Loucy (cell line): Measurements from ENCODE around the gene AKNA.

Experiments used
- H2AFZ ChIP-seq: fragments of 200-600 bp; sonication (generic); 2 replicates; pipeline ENCODE4 v1.6.0; 2016; ENCODE audit warnings: antibody characterized with exemption, mild to moderate bottlenecking, low read length, moderate library complexity
- H3F3A ChIP-seq: fragments of 200-600 bp; 2 replicates; pipeline ENCODE4 v1.6.0; 2016; ENCODE audit warnings: antibody characterized with exemption, low read depth, mild to moderate bottlenecking
- H3K27me3 ChIP-seq: fragments of 200-600 bp; sonication (generic); 2 replicates; pipeline ENCODE4 v1.6.1; 2014; ENCODE audit warnings: low read length, mild to moderate bottlenecking; ENCODE audit not compliant: insufficient read depth, poor library complexity, severe bottlenecking
- H3K36me3 ChIP-seq: fragments of 200-600 bp; sonication (generic); 2 replicates; pipeline ENCODE4 v1.6.1; 2016; ENCODE audit warnings: low read length; ENCODE audit not compliant: insufficient read depth
- H3K4me1 ChIP-seq: fragments of 200-600 bp; sonication (generic); 2 replicates; pipeline ENCODE4 v1.5.1; 2014; ENCODE audit warnings: low read length, mild to moderate bottlenecking; ENCODE audit not compliant: insufficient read depth, poor library complexity, severe bottlenecking
- H3K4me2 ChIP-seq: fragments of 200-600 bp; sonication (generic); 2 replicates; pipeline ENCODE4 v1.6.0; 2014; ENCODE audit warnings: antibody characterized with exemption, low read length, low read depth, mild to moderate bottlenecking; ENCODE audit not compliant: poor library complexity, severe bottlenecking
- H3K4me3 ChIP-seq: fragments of 200-600 bp; sonication (generic); 2 replicates; pipeline ENCODE4 v1.5.1; 2014; ENCODE audit warnings: low read length, mild to moderate bottlenecking, mixed read lengths; ENCODE audit not compliant: poor library complexity, severe bottlenecking
- H3K79me2 ChIP-seq: fragments of 200-600 bp; sonication (generic); 2 replicates; pipeline ENCODE4 v1.6.1; 2014; ENCODE audit warnings: low read length; ENCODE audit not compliant: insufficient read depth
- H3K9ac ChIP-seq: fragments of 200-600 bp; sonication (generic); 2 replicates; pipeline ENCODE4 v1.6.0; 2014; ENCODE audit warnings: mild to moderate bottlenecking, low read depth, low read length, moderate library complexity; ENCODE audit not compliant: poor library complexity, severe bottlenecking
- H3K9me2 ChIP-seq: fragments of 200-600 bp; sonication (generic); replicated peaks from 2 replicates; pipeline ENCODE4 v1.6.1; 2016; ENCODE audit warnings: low read depth, low read length, mixed read lengths
- H3K9me3 ChIP-seq: fragments of 200-600 bp; sonication (generic); 2 replicates; pipeline ENCODE4 v1.6.1; 2014; ENCODE audit warnings: mild to moderate bottlenecking, antibody characterized with exemption, low read length, low read depth; ENCODE audit not compliant: insufficient read depth
- H4K20me1 ChIP-seq: fragments of 200-600 bp; sonication (generic); 2 replicates; pipeline ENCODE4 v1.6.0; 2014; ENCODE audit warnings: antibody characterized with exemption, low read length, mild to moderate bottlenecking; ENCODE audit not compliant: insufficient read depth, poor library complexity, severe bottlenecking
- EZH2phosphoT487 ChIP-seq: fragments of 200-600 bp; IDR thresholded peaks from 2 replicates; pipeline ENCODE4 v1.6.1; 2018; ENCODE audit warnings: antibody characterized with exemption, mild to moderate bottlenecking, moderate library complexity, borderline replicate concordance
- TF ChIP-seq, protein P1 (sequence below): fragments of 200-600 bp; sonication (generic); conservative IDR thresholded peaks from 2 replicates; pipeline ENCODE4 v1.5.1; 2014; ENCODE audit warnings: mild to moderate bottlenecking, antibody characterized with exemption, low read length

The AKNA gene

DNA sequence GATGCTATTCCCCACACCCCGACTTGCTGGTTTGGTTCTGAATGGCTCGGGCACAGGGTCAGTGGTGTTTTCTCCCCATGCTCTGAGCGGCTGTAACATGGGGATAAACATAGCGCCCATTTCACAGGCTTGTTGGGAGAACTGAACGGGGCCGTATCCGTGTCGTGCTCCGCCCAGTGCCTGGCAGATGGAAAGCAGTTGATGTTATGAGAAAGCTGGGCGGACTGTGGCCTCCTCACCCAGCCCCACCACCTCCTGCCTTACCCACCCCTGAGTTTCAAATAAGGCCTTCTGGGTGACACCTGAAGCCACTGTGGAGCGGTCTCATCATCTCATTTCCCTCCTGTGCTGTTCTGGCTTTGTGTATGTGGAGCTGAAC lies 43.6 kb downstream of the AKNA start:
- Histone ChIP-seq H3K27me3 (no peaks in the 10 kb centered on the region), H3K4me3 (no peak overlapping the region), H3K9ac (no peak overlapping the region), H3K4me1 (peaks cover 10% of the 10 kb centered on the region), H3F3A (0 out of 2 replicates have a peak, but pooled peaks cover 4% of the 10 kb centered on the region), H3K9me2 (no peaks in the 10 kb centered on the region), H4K20me1 (peaks cover 7% of the 10 kb centered on the region), H3K9me3 (no peaks in the 10 kb centered on the region), H3K79me2 (no peaks in the 10 kb centered on the region), H3K36me3 (peaks cover 88% of the 10 kb centered on the region; the same call in 1 of the 2 replicates), H3K4me2 (no peak overlapping the region), H2AFZ (no peak overlapping the region)
- TF ChIP-seq EZH2phosphoT487 = no peak
- TF ChIP-seq, protein P1, sequence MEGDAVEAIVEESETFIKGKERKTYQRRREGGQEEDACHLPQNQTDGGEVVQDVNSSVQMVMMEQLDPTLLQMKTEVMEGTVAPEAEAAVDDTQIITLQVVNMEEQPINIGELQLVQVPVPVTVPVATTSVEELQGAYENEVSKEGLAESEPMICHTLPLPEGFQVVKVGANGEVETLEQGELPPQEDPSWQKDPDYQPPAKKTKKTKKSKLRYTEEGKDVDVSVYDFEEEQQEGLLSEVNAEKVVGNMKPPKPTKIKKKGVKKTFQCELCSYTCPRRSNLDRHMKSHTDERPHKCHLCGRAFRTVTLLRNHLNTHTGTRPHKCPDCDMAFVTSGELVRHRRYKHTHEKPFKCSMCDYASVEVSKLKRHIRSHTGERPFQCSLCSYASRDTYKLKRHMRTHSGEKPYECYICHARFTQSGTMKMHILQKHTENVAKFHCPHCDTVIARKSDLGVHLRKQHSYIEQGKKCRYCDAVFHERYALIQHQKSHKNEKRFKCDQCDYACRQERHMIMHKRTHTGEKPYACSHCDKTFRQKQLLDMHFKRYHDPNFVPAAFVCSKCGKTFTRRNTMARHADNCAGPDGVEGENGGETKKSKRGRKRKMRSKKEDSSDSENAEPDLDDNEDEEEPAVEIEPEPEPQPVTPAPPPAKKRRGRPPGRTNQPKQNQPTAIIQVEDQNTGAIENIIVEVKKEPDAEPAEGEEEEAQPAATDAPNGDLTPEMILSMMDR = no peak

DNA sequence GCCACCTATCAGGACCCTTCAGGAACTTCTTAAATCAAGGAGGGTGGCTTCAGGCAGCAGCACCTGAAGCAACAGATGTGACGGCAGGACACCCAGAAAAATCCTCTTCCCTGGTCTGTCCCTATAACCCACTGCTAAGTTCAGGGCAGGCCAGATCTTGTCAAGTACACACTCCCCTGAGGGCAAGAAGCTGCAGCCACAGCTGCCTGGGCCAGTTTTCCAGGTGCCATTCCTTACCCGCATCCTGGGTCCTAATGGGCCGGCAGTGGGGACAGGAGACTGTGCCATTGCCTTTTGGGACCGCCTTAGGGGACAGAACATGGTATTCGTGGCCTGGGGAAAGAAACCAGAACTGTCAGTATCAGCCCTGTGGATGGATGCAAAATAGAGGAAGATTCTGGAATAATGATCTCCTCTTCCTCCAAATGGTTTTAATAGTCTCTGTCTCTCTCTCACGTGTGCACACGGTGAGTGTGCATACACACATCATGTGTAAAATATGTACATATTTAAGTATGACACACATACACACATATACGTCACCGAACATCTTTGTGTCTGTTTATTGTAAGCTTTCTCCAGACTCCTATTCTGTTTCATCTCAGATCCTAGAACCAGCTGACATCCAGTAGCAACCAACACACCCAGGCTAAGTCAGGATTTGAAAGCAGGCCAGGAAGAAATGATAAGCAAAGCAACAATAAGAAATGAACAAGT lies 44.2 kb downstream of the AKNA start:
- TF ChIP-seq, protein P1 = no peak
- TF ChIP-seq EZH2phosphoT487 = no peak

DNA sequence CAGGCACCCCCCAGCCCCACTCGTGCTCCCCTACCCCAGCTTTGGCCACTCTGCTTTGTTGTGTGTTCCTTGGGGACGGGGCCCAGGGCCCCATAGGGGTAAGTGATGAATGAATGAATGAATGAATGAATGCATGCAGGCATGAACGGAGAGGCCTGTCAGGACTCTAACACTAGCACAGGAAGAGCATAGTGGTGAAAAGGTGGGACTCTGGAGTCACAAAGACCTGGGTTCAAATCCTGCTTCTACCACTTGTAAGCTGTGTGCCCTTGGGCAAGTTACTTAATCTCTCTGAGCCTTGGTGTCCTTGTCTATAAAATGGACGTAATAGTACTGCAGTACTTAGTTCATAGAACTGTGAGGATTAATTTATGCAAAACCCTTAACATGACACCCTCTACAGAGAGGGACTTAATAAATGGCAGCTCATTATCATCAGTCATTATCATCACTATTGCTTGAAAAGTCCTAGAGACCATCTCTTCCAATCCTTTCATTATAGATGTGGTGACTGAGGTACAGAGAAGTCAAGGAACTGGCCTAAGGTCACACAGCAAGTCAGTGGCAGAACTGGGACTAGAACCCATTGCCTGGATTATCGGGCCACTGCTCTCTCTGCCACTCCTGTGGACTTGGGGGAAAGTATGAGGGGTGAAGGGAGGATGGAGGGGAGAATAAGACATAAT lies 44.9 kb downstream of the AKNA start:
- Histone ChIP-seq H3F3A (no peaks in the 10 kb centered on the region), H3K36me3 (peaks cover 92% of the 10 kb centered on the region; the same call in 1 of the 2 replicates), H3K4me1 (peaks cover under 1% of the 10 kb centered on the region), H3K4me2 (no peak overlapping the region), H3K9me2 (no peaks in the 10 kb centered on the region), H3K79me2 (no peaks in the 10 kb centered on the region), H3K27me3 (no peaks in the 10 kb centered on the region), H3K9ac (no peak overlapping the region), H2AFZ (no peak overlapping the region), H4K20me1 (no peaks in the 10 kb centered on the region), H3K9me3 (no peaks in the 10 kb centered on the region), H3K4me3 (no peak overlapping the region)
- TF ChIP-seq EZH2phosphoT487 = no peak
- TF ChIP-seq, protein P1 = no peak

More for the DNA sequence above, 44.2 kb downstream of the AKNA start:
- Histone ChIP-seq H4K20me1 (peaks cover 6% of the 10 kb centered on the region), H3K4me3 (no peak overlapping the region), H3K4me2 (no peak overlapping the region), H3F3A (0 out of 2 replicates have a peak, but pooled peaks cover 4% of the 10 kb centered on the region), H2AFZ (no peak overlapping the region), H3K9me3 (no peaks in the 10 kb centered on the region), H3K9me2 (no peaks in the 10 kb centered on the region), H3K27me3 (no peaks in the 10 kb centered on the region), H3K9ac (no peak overlapping the region), H3K79me2 (no peaks in the 10 kb centered on the region), H3K36me3 (peaks cover 92% of the 10 kb centered on the region; the same call in 1 of the 2 replicates), H3K4me1 (peaks cover 8% of the 10 kb centered on the region)
